IPS-11a (cell line): Measurements from ENCODE around the gene CUX1.
"Not testable (repeated sequence)": the region's sequence is repeated elsewhere in the genome, so short reads cannot be mapped to it uniquely, and the experiment has no call there.

Experiments used
- H3K4me3 ChIP-seq: one replicate; pipeline ENCODE4 v1.5.1; 2013; ENCODE audit warnings: low read depth, low read length, control low read depth

CUX1 gene

GRCh38 chr7:101999393-101999792 is 182.0 kb downstream of the CUX1 start:
- H3K4me3 ChIP-seq = no peak overlapping the region

- H3K4me3 ChIP-seq = no peak overlapping the region
Observed at GRCh38 chr7:102000123-102000522, 182.7 kb downstream of the CUX1 start.

GRCh38 chr7:102004229-102004628 is 186.8 kb downstream of the CUX1 start:
- H3K4me3 ChIP-seq = no peak overlapping the region

- H3K4me3 ChIP-seq = no peak overlapping the region
Observed at GRCh38 chr7:102004848-102005247, 187.4 kb downstream of the CUX1 start.

- H3K4me3 ChIP-seq = no peak overlapping the region
Observed at GRCh38 chr7:102005933-102006480, 188.6 kb downstream of the CUX1 start.

- H3K4me3 ChIP-seq = no peak overlapping the region
Observed at GRCh38 chr7:102006695-102007094, 189.3 kb downstream of the CUX1 start.

GRCh38 chr7:102008535-102009262 is 191.3 kb downstream of the CUX1 start:
- H3K4me3 ChIP-seq = no peak overlapping the region

- H3K4me3 ChIP-seq = no peak overlapping the region
Observed at GRCh38 chr7:102009628-102010027, 192.2 kb downstream of the CUX1 start.

- not testable (repeated sequence) for H3K4me3 ChIP-seq
Observed at GRCh38 chr7:102012112-102012830, 194.8 kb downstream of the CUX1 start.

GRCh38 chr7:102012941-102013461 is 195.6 kb downstream of the CUX1 start:
- H3K4me3 ChIP-seq = no peak overlapping the region

- no peak overlapping the region for H3K4me3 ChIP-seq
Observed at GRCh38 chr7:102018876-102019275, 201.4 kb downstream of the CUX1 start.

- H3K4me3 ChIP-seq = no peak overlapping the region
Observed at GRCh38 chr7:102019461-102019860, 202.0 kb downstream of the CUX1 start.

- H3K4me3 ChIP-seq = no peak overlapping the region
Observed at GRCh38 chr7:102021841-102022618, 204.6 kb downstream of the CUX1 start.

- H3K4me3 ChIP-seq = no peak overlapping the region
Observed at GRCh38 chr7:102024005-102024768, 206.8 kb downstream of the CUX1 start.

- H3K4me3 ChIP-seq = no peak overlapping the region
Observed at GRCh38 chr7:102024769-102025391, 207.5 kb downstream of the CUX1 start.

GRCh38 chr7:102025777-102026176 is 208.4 kb downstream of the CUX1 start:
- not testable (repeated sequence) for H3K4me3 ChIP-seq

- H3K4me3 ChIP-seq = no peak overlapping the region
Observed at GRCh38 chr7:102028206-102028826, 210.9 kb downstream of the CUX1 start.

- no peak overlapping the region for H3K4me3 ChIP-seq
Observed at GRCh38 chr7:102029616-102030015, 212.2 kb downstream of the CUX1 start.

GRCh38 chr7:102030696-102031095 is 213.3 kb downstream of the CUX1 start:
- no peak overlapping the region for H3K4me3 ChIP-seq

GRCh38 chr7:102036958-102037357 is 219.5 kb downstream of the CUX1 start:
- H3K4me3 ChIP-seq = no peak overlapping the region
